Activated T-helper 9 cell treated with anti-CD3 and anti-CD28 coated beads, Interleukin-2, amount 50 U/mL, for 16 hours (primary cell): ENCODE data around the gene NEIL1.

Source experiments
- DNase-seq: peaks from one replicate; pipeline ENCODE4 v3.0.0-alpha.2; 2020; ENCODE audit warnings: low read depth

Gene NEIL1

DNA sequence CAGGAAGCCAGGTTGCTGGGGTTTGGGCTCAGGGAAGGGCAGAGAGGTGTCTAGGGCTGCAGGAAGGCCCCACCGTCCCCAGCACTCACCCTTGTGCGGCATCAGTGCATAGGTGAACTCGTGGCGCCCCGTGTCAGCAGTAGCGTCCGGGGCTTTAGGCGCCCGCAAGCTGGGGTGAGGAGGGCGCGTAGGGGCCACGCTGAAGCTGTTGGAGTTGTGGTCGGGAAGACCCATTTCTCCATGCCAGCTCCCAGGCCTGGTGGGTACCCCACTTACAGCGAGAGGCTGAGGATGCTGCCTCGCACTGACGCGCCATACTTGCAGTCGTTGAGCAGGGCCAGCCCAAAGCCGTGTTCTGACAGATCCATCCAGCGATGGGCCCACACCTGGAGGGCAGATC, 9.7 kb downstream of the NEIL1 start:
- no peak for DNase-seq

DNA sequence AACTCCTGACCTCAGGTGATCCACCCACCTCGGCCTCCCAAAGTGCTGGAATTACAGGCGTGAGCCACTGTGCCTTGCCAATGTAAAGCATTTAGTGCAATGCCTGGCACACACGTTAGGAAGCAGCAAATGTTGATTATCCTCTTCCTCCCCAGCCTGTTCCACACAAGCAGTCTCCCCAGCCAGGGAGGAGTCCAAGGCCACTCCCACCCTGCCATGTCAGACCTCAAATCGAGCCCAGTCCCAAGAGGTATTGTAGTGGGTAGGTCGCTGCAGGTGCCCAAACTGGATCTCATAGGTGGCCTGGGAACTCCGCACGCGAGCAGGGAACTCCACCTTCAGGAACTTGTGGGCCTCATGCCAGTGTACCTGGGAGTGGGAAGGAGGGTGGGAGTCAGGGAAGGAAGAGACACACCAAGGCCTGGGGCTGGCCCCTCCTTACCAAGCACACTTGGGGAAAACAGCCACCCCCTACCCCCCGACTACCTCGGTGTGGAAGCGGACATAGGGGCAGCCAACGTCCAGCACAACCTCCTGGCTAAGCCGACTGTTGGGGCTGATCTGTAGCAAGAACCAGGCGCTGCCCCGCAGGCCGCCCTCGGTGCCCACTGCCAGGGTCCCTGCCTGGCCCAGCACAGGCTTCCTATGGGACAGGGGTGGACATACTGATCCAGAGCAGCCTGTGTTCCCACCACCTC, 11.3 kb downstream of the NEIL1 start:
- no peak for DNase-seq

- DNase-seq: no peak
Measured at GRCh38 chr15:75358771-75359536, 12.1 kb downstream of the NEIL1 start.

- DNase-seq: no peak
Measured at GRCh38 chr15:75359537-75360250, 12.9 kb downstream of the NEIL1 start.

DNA sequence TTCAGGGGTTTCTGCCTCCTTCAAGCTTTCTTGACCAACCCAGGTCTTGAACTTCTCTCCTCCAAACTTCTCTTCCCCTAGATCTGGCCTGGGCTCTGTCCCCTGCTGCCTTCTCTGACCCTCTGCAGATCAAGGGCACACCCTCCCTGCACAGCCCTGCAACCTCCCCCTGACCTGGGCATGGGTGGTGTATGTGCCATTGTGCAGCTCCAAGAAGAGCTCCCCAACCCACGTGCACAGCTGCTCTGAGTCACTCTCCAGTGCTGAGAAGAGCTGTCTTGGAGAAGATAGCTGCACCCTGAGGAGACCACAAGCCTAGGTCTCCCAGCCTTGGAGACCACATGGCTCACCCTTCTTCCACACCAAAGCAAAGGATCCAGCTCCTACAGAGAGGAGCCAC, 13.6 kb downstream of the NEIL1 start:
- no peak for DNase-seq

DNA sequence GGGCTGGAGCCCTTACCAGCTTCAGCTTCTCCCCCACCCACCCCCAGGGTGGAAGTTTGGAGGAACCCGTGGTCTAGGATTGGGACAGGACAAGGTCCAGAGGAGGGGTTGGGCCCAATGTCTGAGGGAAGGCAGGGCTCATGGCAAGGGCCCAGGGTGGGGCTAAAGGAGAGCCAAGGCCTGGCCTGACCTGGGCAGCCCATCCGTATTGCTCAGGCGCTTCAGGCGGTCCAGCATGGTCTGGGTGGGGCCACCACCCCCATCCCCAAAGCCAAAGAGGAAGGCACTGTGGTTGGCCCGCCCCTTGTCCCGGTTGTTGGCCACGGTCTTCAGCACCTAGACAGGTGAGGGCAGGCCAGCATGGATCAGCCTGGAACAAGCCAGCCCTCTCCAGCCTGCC, 14.0 kb downstream of the NEIL1 start:
- no peak for DNase-seq

DNA sequence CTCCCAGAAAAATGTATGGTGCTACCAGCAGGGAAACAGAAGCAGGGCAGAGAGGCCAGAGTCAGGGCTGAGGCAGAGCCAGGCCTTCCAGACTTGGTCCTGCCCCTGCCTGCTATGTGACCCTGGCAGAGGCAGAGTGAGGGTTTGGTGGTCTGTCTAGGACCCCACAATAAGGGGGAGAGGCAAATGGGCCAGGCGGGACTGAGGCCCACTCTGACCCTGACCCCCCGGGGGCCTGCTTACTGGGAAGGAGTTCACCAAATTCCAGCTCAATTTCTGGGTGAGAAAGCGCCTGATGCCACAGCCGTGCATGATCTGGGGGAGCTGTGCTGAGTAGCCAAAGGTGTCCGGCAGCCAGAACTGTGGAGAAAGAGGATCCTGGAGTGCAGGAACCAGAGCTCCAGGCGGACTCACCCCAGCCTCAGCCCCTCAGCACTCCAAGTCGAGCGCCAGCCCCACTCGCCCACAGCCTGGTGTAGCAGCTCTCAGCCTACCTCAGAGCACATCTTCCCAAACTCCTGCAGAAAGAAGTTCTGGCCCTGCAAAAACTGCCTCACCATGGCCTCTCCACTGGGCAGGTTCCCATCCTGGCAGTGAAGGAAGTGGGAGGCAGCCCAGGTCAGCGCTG, 14.6 kb downstream of the NEIL1 start:
- DNase-seq: no peak

DNA sequence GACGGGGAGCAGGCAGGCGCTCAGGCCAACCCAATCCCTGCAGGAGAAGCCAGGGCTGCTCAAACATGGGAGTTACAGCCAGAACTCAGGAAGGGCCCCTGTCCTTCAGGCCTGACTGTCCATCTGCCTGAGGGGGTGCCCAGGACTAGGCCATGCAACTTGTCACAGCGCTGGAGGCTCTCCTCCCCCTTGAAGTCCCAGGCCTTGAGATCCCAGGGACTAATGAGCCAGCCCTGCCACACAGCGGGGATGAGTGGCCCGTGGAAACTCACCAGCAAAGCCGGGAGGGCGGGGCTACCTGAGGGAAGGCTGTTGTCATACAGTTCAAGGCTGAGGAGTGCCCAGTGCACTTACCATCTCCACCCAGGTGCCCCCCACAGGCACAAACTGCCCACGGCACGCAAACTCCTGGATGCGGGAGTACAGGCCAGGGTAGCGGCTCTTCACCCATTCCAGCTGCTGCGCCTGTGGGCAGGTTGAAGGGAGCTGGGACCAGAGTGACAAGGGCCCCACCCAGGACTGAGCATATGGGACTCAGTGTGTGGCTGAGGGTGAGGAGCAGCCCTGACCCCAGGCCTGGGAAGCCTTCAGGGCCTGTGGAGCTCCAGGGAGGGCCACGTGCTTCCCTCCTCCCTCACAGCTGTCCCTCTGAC, 15.3 kb downstream of the NEIL1 start:
- no peak for DNase-seq

DNA sequence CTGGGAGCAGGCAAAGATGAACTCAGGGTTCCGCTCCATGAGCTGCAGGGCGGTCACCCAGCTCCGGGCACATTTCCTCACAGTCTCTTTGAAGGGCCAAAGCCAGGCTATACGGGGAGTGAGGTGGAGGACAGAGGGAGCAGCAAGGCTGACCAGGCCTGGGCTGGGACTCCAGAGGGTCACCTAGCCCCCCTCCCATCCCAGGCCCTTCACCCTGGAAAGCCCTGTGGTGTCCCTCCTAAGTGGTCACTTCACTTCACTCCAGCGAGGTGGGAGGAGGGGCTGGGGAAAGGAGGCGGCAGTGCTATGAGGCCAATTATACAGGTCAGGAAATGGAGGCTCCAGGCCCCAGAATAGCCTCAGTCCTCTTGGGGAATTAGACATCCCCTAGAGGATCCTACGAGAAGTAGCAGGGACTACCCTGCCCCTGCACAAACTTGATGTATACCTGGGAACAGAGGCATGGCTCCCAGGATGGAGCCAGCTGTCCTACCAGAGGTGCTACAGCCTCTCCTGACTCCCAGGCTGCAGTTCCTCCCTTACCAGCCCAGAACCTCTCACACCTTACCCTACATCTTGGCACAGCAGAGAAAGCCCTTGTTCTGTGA, 15.9 kb downstream of the NEIL1 start:
- DNase-seq: no peak

- no peak for DNase-seq
Measured at GRCh38 chr15:75363786-75364185, 16.9 kb downstream of the NEIL1 start.

- DNase-seq: no peak
Measured at GRCh38 chr15:75364881-75365280, 18.0 kb downstream of the NEIL1 start.

DNA sequence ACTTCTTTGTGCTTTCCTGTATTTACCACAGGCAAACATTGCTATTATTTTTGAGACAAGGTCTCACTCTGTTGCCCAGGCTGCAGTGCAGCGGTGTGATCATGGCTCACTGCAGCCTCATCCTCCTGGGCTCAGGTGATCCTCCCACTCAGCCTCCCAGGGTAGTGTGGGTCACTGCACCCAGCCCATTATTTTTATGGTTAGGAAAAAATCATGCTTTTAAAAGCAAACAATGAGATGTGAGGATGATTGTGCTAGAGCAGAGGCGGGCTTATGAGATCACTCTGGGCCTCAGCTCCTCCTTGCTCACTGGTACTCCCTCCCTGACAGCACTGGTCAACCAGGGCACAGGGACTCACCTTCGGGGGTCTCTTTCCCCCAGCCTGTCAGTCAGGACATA, 19.3 kb downstream of the NEIL1 start:
- no peak for DNase-seq

- DNase-seq: no peak
Measured at GRCh38 chr15:75367006-75367405, 20.2 kb downstream of the NEIL1 start.

- DNase-seq: no peak
Measured at GRCh38 chr15:75367406-75367912, 20.6 kb downstream of the NEIL1 start.

GRCh38 chr15:75367913-75368688, 21.3 kb downstream of the NEIL1 start, which contains the start of gene MAN2C1:
MAN2C1 (minus strand) TSS chr15:75368607; CDS start chr15:75368583, 24 bp downstream.
- peak; percentile 87 for DNase-seq

DNA sequence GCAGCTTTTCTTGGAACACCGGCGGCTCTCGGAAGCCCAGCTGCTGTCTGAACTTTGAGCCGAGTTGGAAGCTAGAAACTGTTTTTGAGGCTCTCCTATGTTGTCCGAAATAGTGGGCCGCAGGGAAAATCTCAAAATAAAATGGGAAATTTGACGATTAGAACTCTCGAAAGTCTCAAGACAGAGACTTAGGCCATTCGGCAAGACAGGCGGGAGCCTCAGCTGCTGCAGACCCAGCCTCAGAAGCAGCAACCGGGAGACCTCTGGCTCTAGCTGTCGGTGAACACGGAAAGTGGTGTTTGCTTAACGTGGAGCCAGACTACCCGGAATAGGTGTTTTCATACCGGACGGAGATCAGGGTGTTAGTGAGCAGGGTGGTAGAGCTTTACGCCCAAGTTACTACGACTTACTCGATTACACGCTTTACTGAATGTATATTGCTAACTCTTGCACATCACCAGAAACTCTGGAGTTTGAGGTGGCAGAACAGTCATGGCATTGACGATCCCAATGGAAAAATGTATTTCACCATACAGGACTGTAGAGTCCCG, 21.9 kb downstream of the NEIL1 start:
- no peak for DNase-seq

DNA sequence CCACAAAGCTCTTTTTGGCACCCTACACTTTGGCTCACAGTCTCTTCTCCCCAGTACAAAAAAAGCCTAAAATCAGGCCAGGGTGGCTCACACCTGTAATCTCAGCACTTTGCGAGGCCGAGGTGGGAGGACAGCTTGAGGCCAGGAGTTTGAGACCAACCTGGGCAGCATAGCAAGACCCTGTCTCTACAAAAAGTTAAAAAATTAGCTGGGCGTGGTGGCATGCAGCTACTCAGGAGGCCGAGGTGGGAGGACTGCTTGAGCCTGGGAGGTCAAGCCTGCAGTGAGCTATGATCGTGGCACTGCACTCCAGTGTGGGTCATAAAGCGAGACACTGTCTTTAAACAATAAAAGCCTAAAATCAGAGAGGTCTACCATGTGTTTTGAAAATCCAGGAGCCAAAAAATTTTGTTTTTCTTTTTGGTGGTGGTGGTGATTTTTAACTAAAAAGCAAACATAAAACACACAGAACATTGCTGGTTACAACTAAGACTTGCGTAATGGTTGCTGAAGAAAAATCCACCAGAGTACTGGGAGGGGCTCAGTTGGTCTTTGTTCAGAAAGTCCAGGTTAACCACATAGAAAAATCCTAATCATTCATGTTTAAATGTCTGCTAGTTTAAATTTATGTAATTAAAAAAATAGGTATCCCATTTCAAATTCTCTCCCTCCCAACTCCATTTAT, 23.2 kb downstream of the NEIL1 start:
- DNase-seq: no peak

GRCh38 chr15:75371486-75371885, 24.6 kb downstream of the NEIL1 start:
- no peak for DNase-seq

DNA sequence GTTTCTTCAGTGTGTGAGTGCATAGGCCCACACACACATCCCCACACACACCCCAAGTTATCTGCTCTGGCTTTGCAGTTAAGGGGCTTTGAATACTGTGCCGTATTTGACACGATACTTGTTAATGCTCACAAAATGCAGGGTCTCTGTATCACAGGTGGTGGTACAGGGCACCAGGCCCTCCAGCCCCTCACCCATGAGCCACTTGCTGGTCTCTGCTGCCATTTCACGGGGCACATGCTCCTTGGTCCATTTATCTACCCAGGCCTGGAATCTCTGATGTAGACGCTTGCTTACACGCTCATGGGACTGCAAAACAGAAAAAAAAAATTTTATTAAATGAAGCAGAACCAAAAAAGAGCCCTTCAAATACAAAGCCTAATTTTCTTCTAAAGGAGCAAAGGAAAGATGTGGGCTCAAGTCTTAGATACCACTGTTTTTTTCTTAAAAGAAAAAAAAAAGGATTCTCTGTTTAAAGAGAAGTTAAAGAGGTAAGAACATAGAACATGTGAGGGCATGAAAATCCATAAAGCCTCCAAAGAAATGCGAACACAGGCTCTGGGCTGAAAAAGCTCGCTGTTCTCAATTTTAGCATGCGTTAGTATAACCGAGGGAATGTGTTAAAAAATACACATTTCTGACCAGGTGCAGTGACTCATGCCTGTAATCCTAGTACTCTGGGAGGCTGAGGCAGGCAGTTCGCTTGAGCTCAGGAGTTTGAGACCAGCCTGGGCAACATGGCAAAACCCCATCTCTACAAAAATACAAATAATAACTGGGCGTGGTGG, 25.3 kb downstream of the NEIL1 start:
- no peak for DNase-seq
